Measurements from ENCODE around the gene OR4L1.
"Not testable (repeated sequence)": the region's sequence is repeated elsewhere in the genome, so short reads cannot be mapped to it uniquely, and the experiment has no call there.

OR4L1 gene
- total RNA-seq: 0 reads per million in 2 donors

DNA sequence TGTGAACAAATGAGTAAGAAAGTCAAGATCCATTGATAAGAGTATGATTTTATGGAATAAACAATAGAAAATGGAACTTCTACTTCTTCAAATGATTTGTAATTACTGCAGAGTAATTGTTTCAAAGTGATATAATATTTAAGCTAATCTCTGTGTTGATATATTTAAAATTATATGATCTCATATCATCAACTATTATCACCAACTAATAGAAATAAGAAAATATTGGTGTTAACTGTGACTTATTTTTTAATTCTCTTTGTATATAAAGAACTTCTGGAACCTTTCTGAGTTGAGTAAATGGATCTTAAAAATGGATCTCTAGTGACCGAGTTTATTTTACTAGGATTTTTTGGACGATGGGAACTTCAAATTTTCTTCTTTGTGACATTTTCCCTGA lies at the start of gene OR4L1:
OR4L1 (plus strand) TSS at position 301 of the 400 bp plus-strand sequence; CDS start at position 301, 0 bp downstream.
- DNase-seq: no peak

GRCh38 chr14:20019257-20019865 lies 40.5 kb upstream of the OR4L1 start, which contains the start of gene OR4K14:
Gene OR4K14 (minus strand): TSS chr14:20019307. CDS start chr14:20015193, 4,114 bp downstream.
- DNase-seq: no peak

GRCh38 chr14:20031058-20031457 lies 28.8 kb upstream of the OR4L1 start:
- no peak for DNase-seq

DNA sequence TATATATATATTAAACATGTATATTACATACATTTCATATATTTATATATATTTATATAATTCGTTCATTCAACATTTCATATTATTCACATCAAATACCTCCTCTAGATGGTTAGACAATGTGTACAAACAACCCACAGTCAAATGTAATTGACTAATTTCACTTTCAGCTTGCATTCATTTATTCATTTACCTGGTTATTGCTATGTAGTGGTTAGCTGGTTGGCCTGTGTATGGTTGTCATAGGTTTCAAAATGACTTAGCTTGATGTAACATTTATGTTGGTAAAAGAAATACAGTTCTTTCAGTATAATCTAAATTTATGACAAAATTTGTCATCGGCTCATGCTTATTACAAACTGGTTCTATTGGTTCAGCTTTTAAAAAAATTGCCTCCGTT lies 24.4 kb upstream of the OR4L1 start:
- DNase-seq: no peak

DNA sequence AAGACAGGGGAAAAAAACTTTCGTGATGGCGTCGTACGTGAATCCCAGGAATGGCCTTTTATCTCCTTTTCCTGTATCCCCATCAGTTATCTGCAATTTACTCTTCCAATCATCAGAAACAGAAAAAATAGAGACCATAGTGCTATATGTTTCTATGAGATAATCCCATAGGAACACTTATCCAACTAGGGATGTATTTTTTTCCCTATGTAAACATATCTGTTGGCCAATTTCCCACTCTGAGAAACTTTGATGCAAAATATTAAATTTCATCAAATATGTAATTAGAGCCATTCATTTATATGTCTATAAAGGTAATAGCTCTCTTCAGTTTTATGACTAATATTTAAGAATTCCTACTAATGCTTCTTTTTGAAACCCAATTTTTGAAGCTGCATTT lies 23.9 kb upstream of the OR4L1 start, which contains the start of gene OR4K13:
OR4K13 (minus strand) TSS at position 101 of the 400 bp plus-strand sequence. CDS start 1,280 bp downstream, outside the sequence.
- DNase-seq: no peak

DNA sequence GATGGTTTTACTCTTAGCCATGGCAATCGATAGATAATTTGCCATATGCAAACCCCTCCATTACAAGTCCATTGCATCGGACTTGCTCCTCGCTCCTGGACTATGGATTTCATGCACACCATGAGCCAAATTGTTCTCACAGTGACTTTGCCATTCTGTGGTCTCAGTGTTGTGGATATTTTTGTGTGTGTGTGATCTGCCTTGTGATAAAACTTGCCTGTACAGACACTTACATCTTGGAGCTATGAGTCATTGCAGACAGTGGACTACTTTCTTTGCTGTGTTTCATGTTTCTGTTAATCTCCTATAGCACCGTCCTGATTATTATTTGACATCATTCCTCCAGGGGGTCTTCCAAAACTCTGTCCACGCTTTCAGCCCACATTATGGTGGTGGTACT lies 15.6 kb upstream of the OR4L1 start:
- no peak for DNase-seq

DNA sequence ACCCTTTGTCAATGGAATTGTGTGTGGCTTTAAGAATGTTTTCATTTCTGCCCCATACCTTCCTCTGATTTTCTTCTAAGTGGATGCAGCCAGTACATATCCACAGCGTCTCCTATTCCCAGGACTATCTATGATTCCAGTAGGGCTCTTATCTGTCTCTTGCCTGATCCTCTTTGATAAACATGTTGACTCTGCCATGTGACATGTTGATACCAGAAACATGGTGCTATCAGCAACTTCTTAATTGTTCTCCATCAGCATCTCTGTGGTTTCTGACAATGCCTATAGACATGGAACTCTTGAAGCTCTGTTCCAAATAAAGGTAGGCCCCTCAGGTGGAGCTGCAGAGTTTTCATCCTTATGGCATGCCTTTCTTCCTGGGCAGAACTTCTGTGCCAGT lies 11.6 kb upstream of the OR4L1 start:
- DNase-seq: no peak

GRCh38 chr14:20092050-20092449 lies 32.2 kb downstream of the OR4L1 start:
- DNase-seq: no peak

DNA sequence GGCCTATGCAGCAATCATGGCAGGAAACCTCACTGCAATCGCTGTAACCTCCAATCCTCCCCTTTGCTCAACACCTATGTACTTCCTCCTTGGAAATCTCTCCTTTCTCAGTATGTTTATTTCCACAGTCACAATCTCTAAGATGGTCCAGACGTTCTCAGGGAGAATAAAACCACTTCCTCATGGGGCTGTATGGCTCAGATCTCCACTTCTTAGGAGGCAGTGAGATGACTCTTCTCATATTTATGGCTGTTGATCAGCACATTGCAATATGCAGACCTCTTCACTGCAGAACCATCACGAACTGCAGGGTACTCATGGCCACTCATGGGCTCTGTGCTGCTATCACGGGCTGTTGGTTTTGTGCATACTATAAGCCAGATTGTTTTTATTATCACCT lies 33.6 kb downstream of the OR4L1 start:
- DNase-seq: no peak

- not testable (repeated sequence) for DNase-seq
These were observed 39.3 kb downstream of the OR4L1 start for GRCh38 chr14:20098926-20099770.

DNA sequence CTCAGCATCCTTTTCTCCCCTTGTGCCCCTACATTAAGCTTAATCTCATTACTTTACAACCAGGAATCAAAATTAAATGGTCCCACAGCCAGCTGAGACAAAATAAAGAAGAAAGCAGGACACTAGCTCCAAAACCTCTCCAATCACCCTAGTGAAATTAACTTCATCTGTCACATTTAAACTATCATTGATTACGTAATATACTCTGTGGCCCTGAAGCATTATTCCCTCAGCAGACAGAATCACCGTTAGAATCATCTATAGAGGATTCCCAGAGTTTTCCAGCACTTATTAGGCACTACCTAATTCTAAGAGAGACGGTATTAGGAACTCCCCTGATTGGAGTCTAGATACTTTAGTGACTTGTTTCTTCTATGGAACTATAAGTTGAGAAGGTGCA lies 50.6 kb downstream of the OR4L1 start, which contains the start of gene OR4K17:
OR4K17 (plus strand) TSS at position 302 of the 400 bp plus-strand sequence. CDS start 6,761 bp downstream, outside the sequence.
- no peak for DNase-seq

Data from T-helper 9 cell (primary cell).